Kidney (tissue), 14 donors: ENCODE results near the gene WDFY3. TPM values are rescaled to one million over a fixed set of nuclear protein-coding genes. Genes with fewer than 3 reads are reported as not detected.

ENCODE experiments used
- DNase-seq, 5 donors: peaks; one replicate each; pipeline ENCODE4 v3.0.0-alpha.2; 2013 to 2020
- FAIRE-seq: peaks from 2 replicates; lab custom pipeline; 2012; peaks lifted over from hg19 to GRCh38; lab: Jason Lieb, UNC
- H3K27ac ChIP-seq, 2 donors: one replicate each; pipeline ENCODE4 v1.7.0; 2013; ENCODE audit warnings: low read depth in 2 of 2, low read length in 2 of 2, inconsistent platforms in 1 of 2
- H3K27me3 ChIP-seq: one replicate; pipeline ENCODE4 v1.7.1; 2013; ENCODE audit warnings: low read length, inconsistent platforms; ENCODE audit not compliant: control insufficient read depth, insufficient read depth
- H3K36me3 ChIP-seq, 3 donors: one replicate each; pipeline versions ENCODE4 v1.7.0 to v1.7.1; 2013; ENCODE audit warnings: low read length in 3 of 3, control low read depth in 1 of 3, inconsistent platforms in 1 of 3; ENCODE audit not compliant: insufficient read depth in 3 of 3, control insufficient read depth in 2 of 3
- H3K4me1 ChIP-seq, 3 donors: one replicate each; pipeline versions ENCODE4 v1.7.0 to v1.7.1; 2013; ENCODE audit warnings: low read length in 3 of 3, inconsistent platforms in 1 of 3, low read depth in 1 of 3; ENCODE audit not compliant: control insufficient read depth in 2 of 3, insufficient read depth in 2 of 3
- H3K4me3 ChIP-seq, 3 donors: one replicate each; pipeline versions ENCODE4 v1.7.0 to v1.8.1; 2013; ENCODE audit warnings: low read length in 3 of 3, control low read depth in 1 of 3, inconsistent platforms in 1 of 3
- H3K9ac ChIP-seq, 3 donors: one replicate each; pipeline versions ENCODE4 v1.7.0 to v1.7.1; 2013; ENCODE audit warnings: low read length in 3 of 3, control low read depth in 1 of 3, inconsistent platforms in 1 of 3
- H3K9me3 ChIP-seq, 3 donors: one replicate each; pipeline versions ENCODE4 v1.7.0 to v1.7.1; 2013; ENCODE audit warnings: low read length in 3 of 3, control low read depth in 1 of 3, inconsistent platforms in 1 of 3; ENCODE audit not compliant: control insufficient read depth in 2 of 3, insufficient read depth in 1 of 3
- CTCF ChIP-seq: IDR thresholded peaks from 3 replicates; pipeline ENCODE4 v1.5.1; 2012; ENCODE audit warnings: mild to moderate bottlenecking, moderate library complexity, borderline replicate concordance; ENCODE audit not compliant: insufficient read depth; ENCODE audit errors: extremely low read depth
- intact Hi-C: fragments of 100-400 bp; cut with DNase I; formaldehyde crosslinking; loops from one replicate; pipeline ENCODE4 v1.11.1; 2022
- polyA plus RNA-seq: library from polyadenylated mRNA; stranded (reverse); fragments of 350-450 nt; fragmentation: Illumina TruSeq; extraction: RNeasy Lipid Tissue Mini Kit (QIAGEN cat#74804); gene quantifications from one replicate; pipeline ENCODE4 v1.2.3, GENCODE V29; 2014; ENCODE audit warnings: low read depth, low replicate concordance; ENCODE audit not compliant: insufficient read depth
- total RNA-seq: library from RNA; stranded (reverse); fragmentation: NEBNext Ultra II Directional; extraction: Animal tissue kit (Norgen Biotek cat#: 25700); gene quantifications from one replicate; pipeline ENCODE4 v1.2.1, GENCODE V29; 2021
- donor health status: control.
- donor health status: control.
- donor health status: control.
- donor health status: control.
- donor health status: control.
- donor health status: DM: yes; HTN: yes; CAD: no.
- donor health status: Normal renal cell carcinoma (clear cell type).

Gene WDFY3
- total and polyA plus RNA-seq, 2 donors from 2014 or later: 9.4 to 151 TPM

- Histone ChIP-seq H3K9ac (no peak overlapping the region), H3K27ac (no peak overlapping the region), H3K4me1 (no peaks in the 10 kb centered on the region), H3K4me3 (no peak overlapping the region), H3K36me3 (no peaks in the 10 kb centered on the region), H3K9me3 (no peaks in the 10 kb centered on the region), H3K27me3 (no peaks in the 10 kb centered on the region)
- intact Hi-C loops: no loop called here
- FAIRE-seq: no peak
- no peak for DNase-seq
- no peak for TF ChIP-seq CTCF
Measured at GRCh38 chr4:84622959-84623358, 343.5 kb downstream of the WDFY3 start.
